ENCODE results near the gene TNIP3.
"Not testable (repeated sequence)": the region's sequence is repeated elsewhere in the genome, so short reads cannot be mapped to it uniquely, and the experiment has no call there.

TNIP3 gene, protein sequence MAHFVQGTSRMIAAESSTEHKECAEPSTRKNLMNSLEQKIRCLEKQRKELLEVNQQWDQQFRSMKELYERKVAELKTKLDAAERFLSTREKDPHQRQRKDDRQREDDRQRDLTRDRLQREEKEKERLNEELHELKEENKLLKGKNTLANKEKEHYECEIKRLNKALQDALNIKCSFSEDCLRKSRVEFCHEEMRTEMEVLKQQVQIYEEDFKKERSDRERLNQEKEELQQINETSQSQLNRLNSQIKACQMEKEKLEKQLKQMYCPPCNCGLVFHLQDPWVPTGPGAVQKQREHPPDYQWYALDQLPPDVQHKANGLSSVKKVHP

DNA sequence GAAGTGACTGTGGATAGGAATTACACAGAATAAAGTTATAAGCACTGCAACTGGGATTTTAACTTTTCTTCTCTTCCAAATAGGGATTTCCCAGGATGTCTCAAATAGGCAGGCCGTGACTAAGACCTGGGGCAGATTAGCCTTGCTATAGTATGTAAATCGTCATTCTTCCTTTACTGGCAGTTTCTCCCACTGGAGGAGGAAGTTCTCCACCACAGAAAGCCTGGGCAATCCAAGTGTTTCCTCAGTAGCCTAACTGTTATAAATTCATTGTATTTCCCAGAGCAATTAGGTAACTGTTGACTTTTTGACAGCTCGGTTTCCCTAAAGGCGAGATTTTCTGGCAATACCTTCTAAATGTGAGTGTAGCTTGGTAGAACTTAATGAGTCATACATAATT, at the start of gene TNIP3:
TNIP3 (minus strand) TSS at position 31 of the 400 bp plus-strand sequence. CDS start 196 bp downstream, outside the sequence.
- no peak for DNase-seq

DNA sequence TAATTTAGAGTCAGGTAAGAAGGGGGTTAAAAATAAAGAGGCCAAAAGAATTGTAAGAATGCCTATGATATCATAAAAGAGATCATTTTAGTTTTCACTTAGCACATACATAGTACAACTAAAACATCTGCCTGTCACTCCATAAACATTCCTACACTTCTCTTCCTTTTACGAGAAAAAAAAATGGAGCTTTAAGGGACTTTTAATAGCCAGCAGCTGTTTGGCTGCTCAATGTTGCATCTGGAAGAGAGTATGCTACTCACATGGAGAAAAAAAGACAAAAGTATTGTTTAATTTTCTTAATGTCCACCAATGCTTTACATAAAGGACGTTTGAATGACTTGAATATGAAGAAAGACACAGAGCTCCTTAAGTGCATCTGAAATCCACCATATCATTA, 48.7 kb upstream of the TNIP3 start:
- no peak for DNase-seq

DNA sequence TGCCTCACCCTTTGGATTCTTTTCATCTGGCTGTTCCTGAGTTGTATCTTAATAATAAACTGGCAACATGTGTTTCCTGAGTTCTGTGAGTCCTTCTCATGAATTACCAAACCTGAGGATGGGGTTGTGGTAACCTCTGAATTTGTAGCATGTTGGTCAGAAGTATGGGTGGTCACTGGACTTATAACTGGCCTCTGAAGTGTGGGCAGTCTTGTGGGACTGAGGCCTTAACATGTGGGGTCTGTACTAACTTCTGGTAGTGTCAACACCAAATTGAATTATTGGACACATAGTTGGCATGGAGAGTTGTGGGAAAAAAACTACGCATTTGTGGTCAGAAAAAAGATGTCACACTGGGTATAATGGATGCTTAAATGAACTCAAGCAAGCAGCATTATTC, 45.0 kb upstream of the TNIP3 start:
- DNase-seq, result no peak

DNA sequence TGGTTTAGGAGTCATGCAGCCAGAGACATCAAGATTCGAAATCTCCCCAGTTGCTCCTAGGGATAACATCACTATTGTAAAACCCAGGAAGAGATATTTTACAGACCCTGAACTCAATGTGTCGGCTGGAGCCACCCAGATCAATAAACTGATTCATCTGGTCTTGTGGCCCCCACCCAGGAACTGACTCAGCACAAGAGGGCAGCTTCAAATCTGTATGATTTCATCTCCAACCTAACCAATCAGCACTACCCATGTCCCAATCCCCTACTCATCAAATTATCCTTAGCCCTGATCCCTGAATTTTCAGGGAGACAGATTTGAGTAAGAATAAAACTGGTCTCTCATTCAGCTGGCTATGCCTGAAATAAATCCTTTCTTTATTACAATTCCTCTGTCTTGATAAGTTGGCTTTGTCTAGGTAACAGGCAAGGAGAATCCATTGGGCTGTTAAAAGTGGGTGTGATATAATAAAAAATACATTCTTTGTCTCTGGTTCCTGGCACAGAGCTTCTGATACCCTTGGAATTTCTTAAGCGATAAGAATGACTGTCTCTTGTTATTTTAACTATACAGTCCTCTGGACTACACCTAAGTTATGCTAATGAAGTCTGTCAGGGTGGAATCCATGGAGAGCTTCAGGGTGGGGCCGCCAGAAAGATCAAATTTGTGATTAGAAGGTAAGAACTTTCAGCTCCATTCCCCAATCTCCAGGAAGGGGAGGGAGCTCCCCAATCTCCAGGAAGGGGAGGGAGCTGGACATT, 44.3 kb upstream of the TNIP3 start:
- no peak for DNase-seq

DNA sequence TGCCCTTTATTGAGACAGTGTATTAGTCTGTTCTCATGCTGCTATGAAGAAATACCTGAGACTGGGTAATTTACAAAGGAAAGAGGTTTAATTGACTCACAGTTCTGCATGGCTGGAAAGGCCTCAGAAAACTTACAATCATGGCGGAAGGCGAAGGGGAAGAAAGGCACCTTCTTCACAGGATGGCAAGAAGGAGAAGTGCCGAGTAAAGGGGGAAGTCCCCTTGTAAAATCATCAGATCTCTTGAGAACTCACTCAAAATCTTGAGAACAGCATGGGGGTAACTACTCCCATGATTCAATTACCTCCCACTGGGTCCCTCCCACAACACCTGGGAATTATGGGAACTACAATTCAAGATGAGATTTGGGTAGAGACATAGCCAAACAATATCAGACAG, 41.7 kb upstream of the TNIP3 start:
- DNase-seq, result not testable (repeated sequence)

DNA sequence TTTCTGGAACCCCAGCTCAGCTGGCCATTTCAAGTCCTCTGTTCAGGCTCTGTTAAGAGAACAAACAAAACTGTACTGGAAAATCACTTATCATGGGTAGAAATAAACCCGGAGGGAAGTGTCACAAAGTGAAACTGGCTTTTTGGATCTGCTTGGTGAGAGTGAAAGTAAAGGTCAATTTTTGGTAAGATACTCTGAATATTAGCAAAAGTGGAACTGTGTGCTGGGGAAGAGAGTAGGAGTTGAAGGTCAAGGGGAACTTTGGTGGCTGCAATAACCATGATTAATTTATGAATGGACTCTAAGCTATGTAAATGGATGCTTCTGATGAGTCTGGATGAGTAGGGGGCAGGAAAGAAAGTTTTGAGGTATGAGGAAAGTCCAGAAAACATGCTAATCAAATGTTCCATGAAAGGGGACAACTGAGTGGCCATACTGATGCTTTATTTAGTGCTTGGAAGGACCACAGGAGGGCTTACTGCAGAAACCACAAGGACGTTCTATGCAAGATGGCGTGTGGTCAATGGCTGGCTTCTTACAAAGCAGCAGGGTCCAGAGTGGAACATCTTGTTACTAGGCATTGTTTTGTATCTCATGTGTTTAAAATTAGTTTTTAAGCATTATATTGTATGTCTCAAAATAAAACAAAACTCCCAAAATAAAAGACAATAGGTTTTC, 36.8 kb upstream of the TNIP3 start:
- DNase-seq, result no peak

DNA sequence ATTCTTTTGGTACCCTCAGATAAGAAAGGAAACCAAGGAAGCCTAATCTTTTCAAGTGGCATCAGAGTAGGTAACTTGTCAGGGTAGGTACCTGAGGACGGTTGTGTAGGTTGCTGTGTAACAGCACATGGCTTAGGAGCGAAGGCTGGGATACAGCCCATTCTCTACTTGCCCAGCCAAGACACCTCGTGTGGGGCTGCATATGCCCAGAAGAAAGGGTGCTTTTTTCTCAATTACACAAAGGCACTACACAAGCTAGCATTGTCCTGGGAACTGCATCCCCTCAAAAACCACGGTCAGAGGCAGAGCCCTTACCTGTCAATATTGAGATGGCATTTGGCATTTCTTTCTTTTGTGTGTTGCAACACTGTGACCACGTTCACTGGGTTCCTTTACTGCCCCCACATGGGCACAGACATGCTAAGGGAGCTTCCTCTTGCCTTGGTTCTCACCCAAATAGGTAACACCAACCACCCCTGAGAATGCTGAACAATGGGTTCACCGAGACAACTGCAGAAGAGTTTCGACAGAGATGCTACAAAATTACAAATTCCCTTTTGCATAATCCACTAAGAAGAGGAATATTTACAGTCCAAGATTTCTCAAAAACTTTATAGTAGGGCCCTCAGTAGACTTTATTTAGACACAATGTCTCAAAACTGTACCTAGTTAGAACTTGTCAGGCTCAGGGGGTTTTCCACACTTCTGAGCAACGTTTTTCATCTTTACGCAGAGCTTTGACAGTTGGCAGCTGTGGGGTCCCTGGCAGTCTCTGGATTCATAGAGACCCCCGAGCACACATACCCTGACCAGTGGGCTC, 35.8 kb upstream of the TNIP3 start:
- no peak for DNase-seq

DNA sequence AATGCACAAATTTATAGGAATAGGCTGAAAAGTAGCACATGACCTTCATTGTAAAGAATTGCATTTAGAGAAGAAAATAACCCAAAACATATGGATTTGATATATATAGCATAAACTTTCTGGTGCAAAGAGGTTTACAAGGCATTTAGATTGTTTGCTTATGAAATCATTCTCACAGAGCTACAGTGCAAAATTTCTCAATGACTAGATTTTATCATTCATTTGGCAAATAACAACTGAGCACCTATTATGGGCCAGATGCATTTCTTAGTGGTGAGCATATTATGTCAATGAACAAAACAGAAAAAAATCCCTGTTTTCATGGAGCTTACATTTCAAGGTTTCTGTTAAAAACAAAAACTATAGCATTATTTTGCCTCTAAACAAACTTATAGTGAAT, 34.1 kb upstream of the TNIP3 start:
- DNase-seq, result no peak

DNA sequence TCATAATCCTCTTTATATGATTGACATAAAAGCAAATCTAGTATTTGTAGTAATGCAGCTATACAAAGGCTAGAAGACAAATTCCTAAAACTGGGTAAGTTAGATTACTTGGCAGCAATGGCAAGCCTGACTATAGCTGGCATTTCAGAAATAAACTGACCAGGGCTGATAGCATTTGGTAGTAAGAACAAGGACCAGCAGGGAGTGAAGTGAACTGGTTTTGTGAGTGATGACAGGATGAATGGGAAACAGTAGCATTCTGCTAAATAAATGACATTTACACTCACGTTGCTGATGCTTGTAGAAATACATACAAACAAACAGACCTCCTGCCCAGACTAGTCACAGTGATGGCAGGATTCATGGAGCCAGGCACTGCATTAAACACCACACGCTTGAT, 31.5 kb upstream of the TNIP3 start:
- no peak for DNase-seq

DNA sequence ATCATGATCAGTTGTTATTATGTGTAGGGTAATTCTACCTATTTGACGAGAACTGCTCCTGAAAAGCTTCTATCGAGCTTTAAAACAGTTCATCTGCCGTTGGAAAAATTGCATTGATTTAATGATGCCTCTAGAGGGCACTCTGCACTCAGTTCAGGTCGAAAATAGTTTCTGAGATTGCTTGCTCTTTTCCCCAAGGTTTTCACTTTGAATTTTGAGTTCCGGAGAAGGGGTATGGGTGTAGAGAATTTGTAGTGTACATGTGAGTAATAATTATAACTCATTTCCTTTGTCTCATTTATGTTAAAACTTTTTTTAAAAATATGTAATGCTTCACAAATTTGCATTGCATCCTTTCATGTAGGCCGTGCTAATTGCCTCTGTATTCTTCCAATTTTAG, 28.4 kb upstream of the TNIP3 start:
- no peak for DNase-seq

DNA sequence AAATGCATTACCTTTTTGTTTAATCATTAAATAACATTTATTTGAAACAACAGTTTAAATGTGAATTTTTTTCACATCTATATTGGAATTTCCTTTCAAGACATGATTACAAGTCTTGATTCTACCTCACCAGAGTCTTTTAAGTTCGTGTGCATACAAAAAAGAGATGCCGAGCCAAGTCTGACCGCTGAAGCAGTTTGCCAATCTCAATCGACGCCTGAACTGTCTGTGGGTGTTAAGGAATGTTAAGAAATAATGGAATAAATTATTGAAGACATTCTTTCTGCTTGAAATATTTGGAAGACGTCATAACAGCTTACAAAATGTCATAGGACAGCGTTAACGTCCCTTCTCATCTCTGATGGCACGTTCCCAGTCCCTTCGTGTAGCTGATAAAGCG, 27.9 kb upstream of the TNIP3 start:
- no peak for DNase-seq

DNA sequence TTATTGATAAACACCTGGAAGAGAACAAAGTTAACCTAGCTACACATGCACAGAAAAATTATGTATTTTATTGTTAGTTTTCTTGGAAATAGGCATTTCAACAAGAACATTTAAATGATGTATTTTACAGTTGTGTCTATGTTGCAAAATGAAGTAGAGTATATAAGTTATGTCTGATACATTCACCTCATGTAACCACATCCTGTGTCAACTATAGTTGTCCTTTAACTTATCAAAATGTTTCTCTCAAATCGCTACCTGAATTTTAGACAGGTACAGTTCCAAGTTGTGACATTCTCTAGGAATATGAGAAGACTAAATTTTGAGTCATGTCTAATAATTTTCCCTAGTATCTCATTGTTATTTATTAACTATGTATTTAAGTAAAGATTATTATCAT, 27.2 kb upstream of the TNIP3 start:
- DNase-seq, result no peak

DNA sequence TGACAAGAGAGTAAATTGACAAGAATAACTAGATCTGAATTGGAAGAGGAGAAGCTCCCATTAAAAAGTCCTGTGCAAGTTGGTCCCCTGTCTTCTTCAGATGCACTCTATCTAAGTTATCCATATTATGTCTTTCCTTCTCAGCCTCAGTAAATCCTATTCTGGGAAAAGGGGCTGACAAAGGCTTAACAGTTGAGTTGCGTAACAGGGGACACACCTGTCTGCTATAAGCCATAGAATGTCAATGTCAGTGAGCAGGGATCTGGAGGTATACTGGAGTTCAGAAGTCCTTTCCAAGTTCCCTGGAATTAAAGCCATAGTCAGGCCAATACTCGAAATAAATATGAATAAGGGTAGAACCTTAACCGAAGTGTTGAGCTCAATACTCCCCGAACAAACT, 26.3 kb upstream of the TNIP3 start:
- DNase-seq, result no peak

DNA sequence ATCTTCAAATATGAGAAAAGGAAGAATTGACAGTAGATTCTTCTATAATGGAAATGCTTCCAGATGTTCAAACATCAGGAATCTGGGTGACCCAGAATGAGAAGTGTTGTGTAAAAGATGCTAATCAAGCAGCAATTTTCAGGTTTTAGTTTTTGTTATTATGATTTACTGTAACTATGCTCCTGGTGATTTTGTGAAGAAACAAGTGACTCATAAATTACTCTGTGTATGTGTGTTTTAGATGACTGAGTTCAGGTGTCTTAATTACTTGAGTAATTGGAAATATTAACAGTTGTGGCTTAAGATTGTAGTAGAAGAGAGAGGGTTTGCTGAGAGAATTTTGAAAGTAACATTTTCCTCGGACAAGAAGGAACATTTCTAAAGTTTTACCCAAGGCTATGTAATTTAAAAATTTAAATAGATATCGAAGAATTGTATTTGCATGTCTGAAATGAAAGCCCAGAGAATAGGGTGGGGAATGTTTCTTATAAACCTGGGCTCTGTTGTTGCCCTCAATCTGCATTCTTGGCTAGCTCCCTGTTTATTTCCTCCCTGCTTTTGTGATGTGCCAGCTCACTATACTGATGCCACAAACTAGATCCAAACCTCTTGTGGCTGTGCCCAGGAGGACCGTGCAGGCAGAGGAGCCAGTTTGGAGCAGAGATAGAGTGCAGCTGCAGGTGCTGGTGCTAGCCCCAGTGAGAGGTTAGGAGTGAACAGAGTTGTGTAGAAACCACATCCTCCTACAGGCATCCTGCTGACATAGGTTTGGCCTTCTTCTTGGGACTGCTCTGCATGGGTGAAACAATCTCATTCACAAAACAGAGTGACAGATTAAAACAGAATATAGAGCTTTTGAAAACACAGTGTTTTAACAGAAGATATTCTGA, 25.4 kb upstream of the TNIP3 start:
- DNase-seq, result no peak

DNA sequence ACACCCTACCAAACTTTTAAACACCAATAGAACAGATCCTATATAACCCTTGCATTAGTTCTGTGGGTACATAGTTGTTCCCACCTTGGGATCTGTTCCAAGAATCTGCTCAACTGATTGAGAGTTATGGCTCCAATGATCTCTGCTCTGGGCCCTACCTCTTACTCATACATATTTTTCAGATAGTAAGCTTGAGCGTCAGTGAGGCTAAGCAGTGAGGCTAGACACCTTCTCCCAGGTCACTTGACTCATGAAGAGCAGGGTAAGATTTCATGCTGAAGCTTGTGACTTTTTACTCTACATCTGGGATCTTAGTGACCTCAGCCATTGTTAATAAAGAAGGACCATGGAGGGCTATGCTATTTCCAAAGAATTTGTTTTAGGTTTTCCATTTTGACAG, 23.1 kb upstream of the TNIP3 start:
- DNase-seq, result no peak

DNA sequence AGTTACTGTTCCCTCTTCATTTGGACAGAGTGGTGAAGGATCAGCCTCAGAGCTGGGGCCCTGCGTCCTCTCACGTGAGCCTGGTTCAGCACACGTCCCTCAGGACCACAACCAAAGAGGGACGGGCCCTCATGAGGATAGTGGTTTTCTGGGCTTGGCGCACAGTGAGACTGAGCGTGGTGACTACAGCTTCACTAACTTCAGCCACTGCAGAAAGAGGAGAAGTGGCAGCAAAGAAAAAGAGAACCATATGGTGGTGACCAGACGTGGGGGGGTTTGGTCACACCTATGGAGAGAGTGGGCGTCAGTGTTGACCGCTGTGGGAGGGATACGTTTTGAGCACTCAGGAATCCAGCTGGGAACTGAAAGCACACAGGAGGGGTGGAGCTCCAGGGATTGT, 21.8 kb upstream of the TNIP3 start:
- DNase-seq, result no peak

DNA sequence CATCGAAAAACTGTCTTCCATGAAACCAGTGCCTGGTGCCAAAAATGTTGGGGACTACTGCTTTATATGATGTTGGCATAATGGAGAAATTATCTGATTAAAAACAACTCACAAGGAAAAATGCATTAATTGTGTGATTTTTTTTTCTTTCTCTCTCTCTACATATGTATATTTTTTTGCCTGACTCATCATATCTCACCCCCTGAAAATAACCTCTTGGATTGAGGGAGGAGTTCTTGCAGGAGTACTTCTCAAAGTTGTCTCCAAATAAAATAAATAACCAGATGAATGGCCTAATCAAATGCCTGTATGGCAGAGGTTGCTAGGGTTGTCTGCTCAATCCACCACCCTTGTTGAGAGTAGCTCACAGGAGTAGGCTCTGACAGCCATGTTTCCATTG, 19.9 kb upstream of the TNIP3 start:
- no peak for DNase-seq

DNA sequence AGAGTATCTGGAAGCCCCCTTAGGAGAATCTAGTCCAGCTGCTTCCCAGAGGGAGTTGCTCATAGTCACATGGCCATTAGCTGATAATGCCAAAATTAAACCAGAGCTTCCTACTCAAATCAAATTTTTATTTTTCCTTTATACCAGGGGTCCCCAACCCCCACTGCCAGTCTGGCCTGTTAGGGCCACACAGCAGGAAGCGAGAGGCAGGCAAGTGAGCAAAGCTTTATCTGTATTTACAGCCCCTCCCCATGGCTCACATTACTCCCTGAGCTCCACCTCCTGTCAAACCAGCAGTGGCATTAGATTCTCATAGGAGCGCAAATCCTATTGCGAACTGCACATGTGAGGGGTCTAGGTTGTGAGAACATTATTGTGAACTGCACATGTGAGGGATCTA, 19.2 kb upstream of the TNIP3 start:
- DNase-seq, result no peak

DNA sequence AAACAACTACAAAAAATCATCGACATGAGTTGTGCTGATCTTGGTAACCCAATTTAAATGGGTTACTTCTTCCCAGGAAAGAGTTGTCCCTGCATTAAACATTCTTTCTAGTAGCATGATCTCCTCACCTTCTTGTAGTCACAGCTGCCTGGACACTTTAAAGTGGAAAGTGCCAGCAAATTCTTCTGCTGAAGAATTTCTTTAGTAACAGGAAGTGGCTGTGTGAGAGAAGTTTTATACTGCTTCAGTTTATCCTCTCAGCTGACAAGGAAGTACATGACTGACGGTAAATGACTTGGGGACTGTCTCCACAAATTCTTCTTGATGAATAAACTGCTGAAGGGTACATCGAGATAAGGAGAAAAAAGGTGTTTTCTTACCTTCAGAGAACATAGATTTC, 18.2 kb upstream of the TNIP3 start:
- no peak for DNase-seq

DNA sequence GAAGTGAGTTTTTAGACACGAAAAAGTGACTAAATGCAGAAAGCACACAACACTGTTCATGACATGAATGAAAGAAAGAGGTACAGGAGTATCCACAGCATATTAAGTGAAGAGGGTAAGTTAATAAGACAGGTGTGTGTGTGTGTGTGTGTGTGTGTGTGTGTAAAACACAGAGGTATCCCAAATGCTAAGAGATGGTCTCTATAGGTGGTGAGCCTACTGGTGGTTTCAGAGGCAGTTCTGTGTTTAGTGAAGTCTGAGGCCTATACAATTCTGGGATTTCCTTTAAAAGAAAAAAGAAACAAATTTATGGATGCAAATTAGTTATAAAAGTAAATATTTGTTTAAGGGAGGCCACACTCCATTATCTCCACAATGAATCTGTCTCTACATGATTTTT, 17.4 kb upstream of the TNIP3 start:
- DNase-seq, result no peak

DNA sequence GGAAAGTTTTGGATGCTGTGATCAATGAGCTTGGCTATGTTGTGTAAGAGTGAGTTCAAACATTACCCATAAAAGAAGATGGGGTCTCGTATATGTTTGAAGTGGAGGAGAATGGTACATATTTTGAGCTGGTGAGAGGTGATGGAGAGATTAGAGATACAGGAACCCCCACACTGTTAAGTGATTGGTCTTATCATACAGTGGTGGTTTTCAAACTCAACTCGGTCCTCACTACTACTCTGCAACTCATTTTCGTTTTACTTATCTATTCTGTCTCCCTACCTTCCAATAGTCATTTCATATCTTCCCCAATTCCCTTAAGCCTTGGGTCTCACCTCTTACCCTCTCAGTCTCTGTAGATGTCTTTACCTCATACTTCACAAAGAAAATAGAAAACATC, 16.4 kb upstream of the TNIP3 start:
- no peak for DNase-seq
